OCI-LY1 (cell line): Measurements from ENCODE around the gene ALDOA.

ENCODE experiments used
- H2AFZ ChIP-seq: fragments of 200-600 bp; sonication (generic), shearing (Covaris generic); 2 replicates; pipeline ENCODE4 v1.6.0; 2014; ENCODE audit warnings: antibody characterized with exemption, mild to moderate bottlenecking, low read length
- H3F3A ChIP-seq: fragments of 200-600 bp; sonication (generic), shearing (Covaris generic); 2 replicates; pipeline ENCODE4 v1.6.0; 2014; ENCODE audit warnings: mild to moderate bottlenecking, antibody characterized with exemption, low read length, moderate library complexity; ENCODE audit not compliant: insufficient read depth
- H3K27ac ChIP-seq: fragments of 200-600 bp; sonication (generic); 2 replicates; pipeline ENCODE4 v1.5.1; 2014; ENCODE audit warnings: low read length, mixed run types, mild to moderate bottlenecking, low read depth; ENCODE audit not compliant: poor library complexity, severe bottlenecking
- H3K27me3 ChIP-seq: fragments of 200-600 bp; sonication (generic); 2 replicates; pipeline ENCODE4 v1.6.0; 2014; ENCODE audit warnings: antibody characterized with exemption, mild to moderate bottlenecking, low read length, moderate library complexity; ENCODE audit not compliant: insufficient read depth
- H3K36me3 ChIP-seq: fragments of 200-600 bp; sonication (generic); 2 replicates; pipeline ENCODE4 v1.6.1; 2014; ENCODE audit warnings: mild to moderate bottlenecking, antibody characterized with exemption, low read length, moderate library complexity, mixed read lengths; ENCODE audit not compliant: insufficient read depth
- H3K4me1 ChIP-seq: fragments of 200-600 bp; sonication (generic); 2 replicates; pipeline ENCODE4 v1.5.1; 2014; ENCODE audit warnings: mild to moderate bottlenecking, low read length, moderate library complexity; ENCODE audit not compliant: insufficient read depth, severe bottlenecking
- H3K4me2 ChIP-seq: fragments of 200-600 bp; sonication (generic), shearing (Covaris generic); 2 replicates; pipeline ENCODE4 v1.6.1; 2014; ENCODE audit warnings: low read length
- H3K4me3 ChIP-seq: fragments of 200-600 bp; sonication (generic); 2 replicates; pipeline ENCODE4 v1.5.1; 2014; ENCODE audit warnings: low read length, low read depth, mild to moderate bottlenecking, mixed read lengths; ENCODE audit not compliant: poor library complexity, severe bottlenecking
- H3K79me2 ChIP-seq: fragments of 200-600 bp; shearing (Covaris generic); 2 replicates; pipeline ENCODE4 v1.6.1; 2016; ENCODE audit warnings: mixed run types, low read length, mixed read lengths; ENCODE audit not compliant: insufficient read depth
- H3K9ac ChIP-seq: fragments of 200-600 bp; sonication (generic), shearing (Covaris generic); 2 replicates; pipeline ENCODE4 v1.6.1; 2014; ENCODE audit warnings: mild to moderate bottlenecking, low read length, mixed read lengths
- H3K9me2 ChIP-seq: fragments of 200-600 bp; sonication (generic), shearing (Covaris generic); 2 replicates; pipeline ENCODE4 v1.6.1; 2014; ENCODE audit warnings: low read depth, mild to moderate bottlenecking, low read length, mixed read lengths
- H3K9me3 ChIP-seq: fragments of 200-600 bp; shearing (Covaris generic); 2 replicates; pipeline ENCODE4 v1.6.1; 2014; ENCODE audit warnings: low read length, mixed read lengths
- H4K20me1 ChIP-seq: fragments of 200-600 bp; sonication (generic), shearing (Covaris generic); 2 replicates; pipeline ENCODE4 v1.6.0; 2016; ENCODE audit warnings: mild to moderate bottlenecking, low read length; ENCODE audit not compliant: insufficient read depth
- CTCF ChIP-seq: fragments of 200-600 bp; sonication (generic), shearing (Covaris generic); IDR thresholded peaks from 2 replicates; pipeline ENCODE4 v1.5.1; 2017; ENCODE audit warnings: mild to moderate bottlenecking, antibody characterized with exemption, low read length, moderate library complexity, mixed read lengths
- EZH2 ChIP-seq: fragments of 200-600 bp; sonication (generic), shearing (Covaris generic); IDR thresholded peaks from 2 replicates; pipeline ENCODE4 v1.8.0; 2017; ENCODE audit warnings: borderline replicate concordance, mixed run types, mild to moderate bottlenecking, antibody characterized with exemption, low read length, moderate library complexity, mixed read lengths

ALDOA gene

GRCh38 chr16:30108059-30108850, 42.7 kb downstream of the ALDOA start:
- Histone ChIP-seq H4K20me1 (no peaks in the 10 kb centered on the region), H3K36me3 (peaks cover 25% of the 10 kb centered on the region), H3F3A (no peaks in the 10 kb centered on the region), H3K4me3 (no peak overlapping the region), H3K79me2 (no peaks in the 10 kb centered on the region), H3K27me3 (no peaks in the 10 kb centered on the region), H3K9ac (no peak overlapping the region), H3K4me1 (no peaks in the 10 kb centered on the region), H3K9me3 (no peaks in the 10 kb centered on the region), H3K27ac (no peak overlapping the region), H2AFZ (no peak overlapping the region), H3K9me2 (no peaks in the 10 kb centered on the region), H3K4me2 (no peak overlapping the region)
- TF ChIP-seq EZH2, result no peak

DNA sequence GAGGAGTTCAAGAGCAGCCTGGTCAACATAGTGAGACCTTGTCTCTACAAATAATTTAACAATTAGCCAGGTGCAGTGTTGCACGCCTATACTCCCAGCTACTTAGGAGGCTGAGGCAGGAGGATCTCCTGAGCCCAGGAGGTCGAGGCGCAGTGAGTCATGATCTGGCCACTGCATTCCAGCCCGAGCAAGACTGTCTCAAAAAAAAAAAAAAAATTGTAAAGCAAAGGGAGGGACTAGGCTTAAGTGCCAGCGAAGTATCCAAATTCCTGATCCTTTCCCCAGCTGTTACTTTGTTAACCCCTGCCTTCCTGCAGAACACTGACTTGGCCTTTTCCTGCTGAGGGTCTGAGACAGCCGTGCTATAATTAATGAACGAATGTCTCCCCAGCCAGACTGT, 45.1 kb downstream of the ALDOA start:
- peaks cover 12% of the 10 kb centered on the region; the same call in 1 of the 2 replicates for H3K36me3 ChIP-seq
- TF ChIP-seq EZH2 (no peak), CTCF (no peak)
- no peaks in the 10 kb centered on the region for H4K20me1 ChIP-seq
- no peak overlapping the region for H3K27ac ChIP-seq
- H3K4me3 ChIP-seq, result no peak overlapping the region
- no peaks in the 10 kb centered on the region for H3K79me2 ChIP-seq
- H3K9me3 ChIP-seq, result no peaks in the 10 kb centered on the region
- peaks cover 10% of the 10 kb centered on the region for H3K4me1 ChIP-seq
- no peak overlapping the region for H2AFZ ChIP-seq
- no peaks in the 10 kb centered on the region for H3K9me2 ChIP-seq
- H3K27me3 ChIP-seq, result no peaks in the 10 kb centered on the region
- no peaks in the 10 kb centered on the region for H3F3A ChIP-seq
- no peak overlapping the region for H3K4me2 ChIP-seq
- H3K9ac ChIP-seq, result no peak overlapping the region

GRCh38 chr16:30112197-30113030, 46.9 kb downstream of the ALDOA start:
- no peak overlapping the region for H2AFZ ChIP-seq
- H3K79me2 ChIP-seq, result no peaks in the 10 kb centered on the region
- no peak overlapping the region for H3K27ac ChIP-seq
- no peaks in the 10 kb centered on the region for H3K9me2 ChIP-seq
- no peaks in the 10 kb centered on the region for H3F3A ChIP-seq
- H4K20me1 ChIP-seq, result no peaks in the 10 kb centered on the region
- no peak overlapping the region for H3K9ac ChIP-seq
- no peaks in the 10 kb centered on the region for H3K27me3 ChIP-seq
- no peak overlapping the region for H3K4me2 ChIP-seq
- H3K36me3 ChIP-seq, result peaks cover 19% of the 10 kb centered on the region
- no peak overlapping the region for H3K4me3 ChIP-seq
- H3K9me3 ChIP-seq, result no peaks in the 10 kb centered on the region
- TF ChIP-seq CTCF (peak; percentile 86), EZH2 (no peak)
- H3K4me1 ChIP-seq, result peaks cover 10% of the 10 kb centered on the region
